HUES48 (cell line): ENCODE measurements around the gene CMTM8.

Experiments used
- H3K27ac ChIP-seq: one replicate; pipeline ENCODE4 v1.7.0; 2013; ENCODE audit warnings: low read depth, low read length, inconsistent platforms
- H3K27me3 ChIP-seq: 2 replicates; pipeline ENCODE4 v1.6.1; 2013; ENCODE audit warnings: mild to moderate bottlenecking, low read length; ENCODE audit not compliant: control insufficient read depth, insufficient read depth
- H3K36me3 ChIP-seq: 2 replicates; pipeline ENCODE4 v1.6.1; 2013; ENCODE audit warnings: low read length; ENCODE audit not compliant: control insufficient read depth, insufficient read depth
- H3K4me1 ChIP-seq: 2 replicates; pipeline ENCODE4 v1.6.1; 2013; ENCODE audit warnings: mild to moderate bottlenecking, low read length; ENCODE audit not compliant: control insufficient read depth, insufficient read depth
- H3K4me3 ChIP-seq: 2 replicates; pipeline ENCODE4 v1.5.1; 2013; ENCODE audit warnings: mild to moderate bottlenecking, low read depth, low read length
- H3K9ac ChIP-seq: 2 replicates; pipeline ENCODE4 v1.6.1; 2013; ENCODE audit warnings: mild to moderate bottlenecking, low read depth, low read length, moderate library complexity
- H3K9me3 ChIP-seq: 2 replicates; pipeline ENCODE4 v1.6.1; 2013; ENCODE audit warnings: low read length; ENCODE audit not compliant: control insufficient read depth, insufficient read depth

The CMTM8 gene

DNA sequence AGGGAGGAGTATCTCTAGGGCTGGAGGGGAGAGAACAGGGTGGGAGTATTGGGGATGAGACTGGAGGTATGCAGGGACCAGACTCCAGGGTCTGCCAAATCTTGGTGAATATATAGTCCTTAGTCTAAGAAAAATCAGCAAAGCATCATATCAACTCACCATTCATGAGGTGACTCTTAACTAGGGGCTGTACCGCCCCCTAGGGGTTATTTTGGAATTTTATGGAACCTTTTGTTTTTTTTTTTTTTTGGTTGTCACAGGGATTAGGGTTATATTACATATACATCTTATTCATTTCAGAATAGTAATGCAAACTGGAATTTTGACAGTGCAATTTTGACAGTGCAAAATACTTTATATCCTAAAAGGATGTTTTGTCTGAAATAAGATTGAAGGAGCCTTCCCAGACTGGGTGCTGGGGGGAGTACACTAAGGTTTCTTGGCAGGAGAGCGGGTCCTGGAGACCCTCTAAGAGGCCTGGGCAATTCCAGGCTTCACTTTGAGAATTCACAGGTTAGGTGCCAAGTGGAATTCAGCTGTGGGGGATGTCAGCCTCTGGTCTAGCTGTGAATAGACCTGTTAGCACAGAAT is 160.6 kb downstream of the CMTM8 start:
- Histone ChIP-seq H3K9ac (no peak overlapping the region), H3K4me3 (no peak overlapping the region), H3K27me3 (no peaks in the 10 kb centered on the region), H3K9me3 (no peaks in the 10 kb centered on the region), H3K27ac (no peak overlapping the region), H3K4me1 (peaks cover 26% of the 10 kb centered on the region), H3K36me3 (peaks cover 4% of the 10 kb centered on the region; the same call in 1 of the 2 replicates)

- H3K9ac ChIP-seq: peak overlapping the region; percentile 77
- H3K27ac ChIP-seq: peak overlapping the region; percentile 88
- H3K4me1 ChIP-seq: peaks cover 26% of the 10 kb centered on the region
- H3K4me3 ChIP-seq: peak overlapping the region; percentile 51
- no peaks in the 10 kb centered on the region for H3K36me3 ChIP-seq
- H3K27me3 ChIP-seq: no peaks in the 10 kb centered on the region
- H3K9me3 ChIP-seq: no peaks in the 10 kb centered on the region
Observed at GRCh38 chr3:32401126-32401525, 162.6 kb downstream of the CMTM8 start.

- H3K9ac ChIP-seq: peak overlapping the region; percentile 77
- no peaks in the 10 kb centered on the region for H3K27me3 ChIP-seq
- H3K4me1 ChIP-seq: peaks cover 30% of the 10 kb centered on the region
- H3K36me3 ChIP-seq: no peaks in the 10 kb centered on the region
- peak overlapping the region; percentile 88 for H3K27ac ChIP-seq
- peak overlapping the region; percentile 51 for H3K4me3 ChIP-seq
- H3K9me3 ChIP-seq: no peaks in the 10 kb centered on the region
Observed at GRCh38 chr3:32401556-32402081, 163.1 kb downstream of the CMTM8 start.

DNA sequence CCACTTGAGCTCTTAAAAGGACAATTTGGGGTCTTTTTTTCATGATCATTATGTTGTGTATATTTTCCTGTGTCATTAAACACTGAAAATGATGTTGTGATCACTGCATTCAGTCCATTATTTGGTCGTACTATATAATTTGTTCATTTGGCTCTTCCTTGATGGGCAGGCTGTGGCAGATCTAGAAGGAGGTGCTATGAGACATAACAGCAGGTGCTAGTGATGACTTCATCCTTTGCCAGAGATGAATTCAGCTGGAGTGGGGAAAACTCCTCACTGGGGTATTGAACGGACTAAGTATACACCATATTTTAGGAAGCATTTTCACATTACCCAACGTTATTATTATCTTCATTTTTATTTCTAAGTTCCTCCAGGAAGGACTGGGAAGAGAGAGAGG is 165.2 kb downstream of the CMTM8 start:
- no peak overlapping the region for H3K4me3 ChIP-seq

DNA sequence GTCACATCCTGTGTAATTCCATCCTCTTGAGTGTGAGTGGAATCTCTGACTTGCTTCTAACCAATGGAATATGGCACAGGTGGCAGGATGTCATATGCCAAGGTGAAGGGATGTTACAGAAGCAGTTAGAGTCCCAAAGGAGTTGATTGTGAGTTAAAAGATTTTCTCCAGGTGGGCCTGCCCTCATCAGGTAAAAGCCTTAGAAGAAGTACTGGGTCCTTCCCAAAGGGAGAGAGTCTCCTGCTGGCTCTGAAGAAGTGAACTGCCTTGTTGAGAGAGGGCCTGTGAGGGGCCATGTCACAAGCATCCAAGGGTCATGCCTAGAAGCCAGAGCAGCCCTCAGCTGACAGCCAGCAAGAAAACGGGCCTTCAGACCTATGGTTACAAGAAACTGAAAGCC is 166.2 kb downstream of the CMTM8 start:
- no peak overlapping the region for H3K4me3 ChIP-seq
- H3K36me3 ChIP-seq: no peaks in the 10 kb centered on the region
- H3K27ac ChIP-seq: no peak overlapping the region
- no peaks in the 10 kb centered on the region for H3K9me3 ChIP-seq
- peaks cover 44% of the 10 kb centered on the region for H3K4me1 ChIP-seq
- H3K27me3 ChIP-seq: no peaks in the 10 kb centered on the region
- no peak overlapping the region for H3K9ac ChIP-seq

More for the DNA sequence above, 165.2 kb downstream of the CMTM8 start:
- H3K9me3 ChIP-seq: no peaks in the 10 kb centered on the region
- H3K27ac ChIP-seq: no peak overlapping the region
- H3K36me3 ChIP-seq: no peaks in the 10 kb centered on the region
- H3K9ac ChIP-seq: no peak overlapping the region
- H3K27me3 ChIP-seq: no peaks in the 10 kb centered on the region
- H3K4me1 ChIP-seq: peaks cover 39% of the 10 kb centered on the region

DNA sequence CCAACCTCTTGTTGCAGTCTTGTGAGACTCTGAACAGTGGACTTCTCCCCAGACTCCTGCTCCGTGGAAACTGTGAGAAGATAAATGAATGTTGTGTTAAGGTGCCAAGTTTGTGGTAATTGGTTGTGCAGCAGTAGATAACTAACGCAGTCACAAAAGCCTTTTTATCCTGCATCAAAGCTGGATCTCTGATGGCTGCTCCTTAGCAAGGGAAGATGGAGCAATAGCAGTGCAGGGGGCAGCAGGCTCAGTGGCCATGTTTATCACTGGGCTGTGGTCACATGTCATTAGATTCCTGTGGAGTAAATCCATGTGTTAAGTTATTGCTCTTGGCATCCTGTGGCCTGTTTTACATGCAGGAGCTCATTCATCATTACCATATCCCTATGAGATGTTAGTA is 166.7 kb downstream of the CMTM8 start:
- Histone ChIP-seq H3K27ac (no peak overlapping the region), H3K27me3 (no peaks in the 10 kb centered on the region), H3K9ac (no peak overlapping the region), H3K4me1 (peaks cover 48% of the 10 kb centered on the region), H3K36me3 (no peaks in the 10 kb centered on the region), H3K9me3 (no peaks in the 10 kb centered on the region), H3K4me3 (no peak overlapping the region)

- H3K9me3 ChIP-seq: no peaks in the 10 kb centered on the region
- peaks cover 53% of the 10 kb centered on the region for H3K4me1 ChIP-seq
- no peak overlapping the region for H3K9ac ChIP-seq
Observed at GRCh38 chr3:32405711-32406323, 167.3 kb downstream of the CMTM8 start.

DNA sequence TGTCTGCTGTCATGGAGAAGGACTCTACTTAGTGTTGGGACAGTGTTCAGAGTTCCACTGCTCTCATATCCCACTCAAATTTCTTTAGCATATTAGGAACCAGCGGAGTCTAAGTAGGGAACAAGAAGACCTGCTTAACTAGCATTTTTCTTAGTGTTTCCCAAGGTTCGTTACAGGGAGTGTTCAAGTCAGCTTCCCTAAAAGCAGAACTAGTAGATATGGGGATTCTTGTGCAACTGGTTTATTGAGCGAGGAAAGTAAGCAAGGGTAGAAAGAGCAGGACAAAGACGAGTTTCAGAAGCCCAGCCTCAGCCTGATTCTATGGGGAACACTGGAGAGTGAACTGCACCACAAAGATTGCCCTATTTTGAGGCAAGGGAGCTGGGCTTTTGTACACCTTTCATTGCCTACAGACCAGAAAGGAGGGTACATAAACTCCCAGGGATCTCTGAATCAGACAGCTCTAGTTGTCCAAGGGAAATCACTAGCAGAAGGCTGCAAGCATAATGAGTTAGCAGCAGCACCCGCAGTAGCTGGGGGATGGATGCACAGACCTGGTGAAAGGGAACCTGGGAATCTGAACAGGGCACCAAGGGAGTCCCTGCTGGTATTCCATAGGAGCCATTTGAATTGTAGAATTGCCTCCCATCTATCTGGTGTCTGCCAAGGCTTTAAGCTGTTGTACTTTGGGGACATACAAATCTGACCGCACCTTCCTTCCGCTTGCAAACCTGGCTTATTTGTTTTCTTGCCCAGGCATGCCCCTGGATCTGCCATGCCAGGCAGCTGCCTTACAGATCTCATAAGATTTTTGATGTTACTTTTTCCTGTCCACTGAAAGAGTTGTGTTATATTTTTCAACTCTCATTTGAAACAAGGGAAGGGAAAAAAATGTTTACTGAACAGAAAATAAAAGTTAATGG is 168.3 kb downstream of the CMTM8 start:
- H3K4me3 ChIP-seq: no peak overlapping the region
- H3K27me3 ChIP-seq: no peaks in the 10 kb centered on the region
- H3K36me3 ChIP-seq: no peaks in the 10 kb centered on the region
- H3K27ac ChIP-seq: no peak overlapping the region
- peaks cover 52% of the 10 kb centered on the region for H3K4me1 ChIP-seq
- no peak overlapping the region for H3K9ac ChIP-seq
- H3K9me3 ChIP-seq: no peaks in the 10 kb centered on the region

More at GRCh38 chr3:32405711-32406323, 167.3 kb downstream of the CMTM8 start:
- Histone ChIP-seq H3K36me3 (no peaks in the 10 kb centered on the region), H3K4me3 (no peak overlapping the region), H3K27me3 (no peaks in the 10 kb centered on the region), H3K27ac (no peak overlapping the region)

DNA sequence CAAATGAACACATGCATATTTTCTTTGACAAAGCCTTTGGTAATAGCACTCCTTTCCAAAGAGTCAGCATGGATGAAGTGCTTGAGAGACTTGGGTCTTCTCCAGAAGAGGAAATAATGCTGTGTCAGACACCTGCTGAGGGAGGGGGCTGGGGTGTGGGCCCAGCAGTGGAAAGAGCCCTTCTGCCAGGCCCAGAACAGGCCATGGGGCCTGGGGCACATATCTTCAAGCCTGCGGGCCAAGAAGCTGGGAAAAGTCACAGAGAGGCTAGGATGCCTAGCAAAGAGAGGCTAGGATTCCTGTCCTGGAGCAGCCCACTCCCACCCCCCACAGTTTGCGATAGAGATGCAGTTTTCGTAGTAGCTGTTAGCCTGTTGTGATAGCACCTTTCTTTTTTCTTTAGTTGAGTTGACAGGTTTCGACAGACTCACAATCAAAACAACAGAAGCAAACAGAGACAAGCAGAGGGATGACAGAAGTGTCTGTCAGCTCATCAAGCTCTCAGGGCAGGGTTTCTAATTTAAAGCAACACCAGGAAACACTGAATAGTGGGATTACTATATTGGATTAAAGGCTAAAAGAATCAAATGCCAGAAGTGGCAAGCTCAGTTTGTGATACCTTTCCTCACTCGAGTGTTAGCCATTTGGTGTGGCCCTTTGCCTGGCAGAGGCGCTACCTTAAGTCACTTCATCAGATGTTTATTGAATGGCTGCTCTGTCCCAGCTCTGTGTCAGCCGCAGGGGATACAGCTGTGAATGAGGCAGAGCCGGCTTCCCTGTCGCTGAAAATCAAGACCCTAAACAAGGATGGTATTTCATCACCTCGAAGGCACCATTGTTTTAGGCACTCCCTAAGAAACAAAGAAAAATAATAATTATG is 172.1 kb downstream of the CMTM8 start:
- H3K9ac ChIP-seq: no peak overlapping the region
- no peaks in the 10 kb centered on the region for H3K27me3 ChIP-seq
- H3K4me3 ChIP-seq: no peak overlapping the region
- H3K36me3 ChIP-seq: no peaks in the 10 kb centered on the region
- peaks cover 57% of the 10 kb centered on the region for H3K4me1 ChIP-seq
- H3K27ac ChIP-seq: peak overlapping the region; percentile 57
- no peaks in the 10 kb centered on the region for H3K9me3 ChIP-seq

GRCh38 chr3:32411442-32411841 is 173.0 kb downstream of the CMTM8 start:
- no peaks in the 10 kb centered on the region for H3K36me3 ChIP-seq
- no peaks in the 10 kb centered on the region for H3K9me3 ChIP-seq
- no peaks in the 10 kb centered on the region for H3K27me3 ChIP-seq
- peaks cover 55% of the 10 kb centered on the region for H3K4me1 ChIP-seq
- no peak overlapping the region for H3K4me3 ChIP-seq
- no peak overlapping the region for H3K9ac ChIP-seq
- H3K27ac ChIP-seq: no peak overlapping the region
